B cell (primary cell): Measurements from ENCODE around the gene RPL10A. TPM values are rescaled to one million over a fixed set of nuclear protein-coding genes. Genes with fewer than 3 reads are reported as not detected.

Source experiments
- ATAC-seq: fragments of 200-7000 bp; cut with Tn5 transposase; one replicate; pipeline ENCODE4 v1.10.0; 2021; ENCODE audit warnings: low read depth, mild to moderate bottlenecking, moderate number of reproducible peaks, moderate library complexity
- CTCF ChIA-PET: fragments of 350-600 bp; sonication (Branson Sonifier 250); formaldehyde crosslinking; loops from one replicate; lab custom pipeline; 2021; ENCODE audit warnings: antibody characterized with exemption, inconsistent platforms; lab: Charles Lee
- POLR2A ChIA-PET: fragments of 350-600 bp; sonication (Branson Sonifier 250); formaldehyde crosslinking; loops from one replicate; lab custom pipeline; 2021; ENCODE audit warnings: antibody characterized with exemption; lab: Charles Lee
- DNase-seq: peaks from one replicate; pipeline ENCODE4 v3.0.0; 2013
- H2AFZ ChIP-seq: 2 replicates; pipeline ENCODE4 v1.6.1; 2012; ENCODE audit warnings: mild to moderate bottlenecking, low read depth, low read length; ENCODE audit not compliant: insufficient read depth, poor library complexity, severe bottlenecking
- H3K27ac ChIP-seq, 2 donors: 1 replicate in 1 of 2; 2 replicates in 1 of 2; pipeline ENCODE4 v1.5.1; 2012 to 2013; ENCODE audit warnings: low read length in 2 of 2, mild to moderate bottlenecking in 2 of 2, moderate library complexity in 1 of 2
- H3K27me3 ChIP-seq, 4 experiments: fragments of 200-600 bp in 1 of 4; sonication (generic) in 1 of 4; replicated peaks in 1 of 4; 1 replicate in 2 of 4; 2 replicates in 2 of 4; pipeline versions ENCODE4 v1.6.1 to v1.7.0; 2013 to 2016; ENCODE audit warnings: low read length in 3 of 4, mild to moderate bottlenecking in 2 of 4, mixed read lengths in 1 of 4, moderate library complexity in 1 of 4; ENCODE audit not compliant: insufficient read depth in 4 of 4, control insufficient read depth in 3 of 4; ENCODE audit errors: control extremely low read depth in 1 of 4
- H3K36me3 ChIP-seq, 2 experiments: replicated peaks in 1 of 2; 1 replicate in 1 of 2; 2 replicates in 1 of 2; pipeline versions ENCODE4 v1.6.1 to v1.7.1; 2013; ENCODE audit warnings: low read length in 1 of 2; ENCODE audit not compliant: insufficient read depth in 2 of 2, control insufficient read depth in 1 of 2; ENCODE audit errors: control extremely low read depth in 1 of 2, extremely low read depth in 1 of 2
- H3K4me1 ChIP-seq, 2 donors: fragments of 200-600 bp in 1 of 2; sonication (generic) in 1 of 2; 1 replicate in 1 of 2; 2 replicates in 1 of 2; pipeline versions ENCODE4 v1.5.1 to v1.6.1; 2013 to 2017; ENCODE audit warnings: low read length in 2 of 2; ENCODE audit not compliant: control insufficient read depth in 2 of 2, insufficient read depth in 2 of 2
- H3K4me2 ChIP-seq: replicated peaks from 2 replicates; pipeline ENCODE3; 2012; ENCODE audit warnings: mild to moderate bottlenecking, low read depth, low read length; ENCODE audit not compliant: poor library complexity, severe bottlenecking
- H3K4me3 ChIP-seq, 5 experiments: fragments of 200-600 bp in 1 of 5; sonication (generic) in 1 of 5; 1 replicate in 3 of 5; 2 replicates in 2 of 5; pipeline versions ENCODE4 v1.5.1 to v1.7.0; 2011 to 2016; ENCODE audit warnings: low read length in 4 of 5, mild to moderate bottlenecking in 4 of 5, low read depth in 2 of 5, control low read depth in 1 of 5, moderate library complexity in 1 of 5; ENCODE audit not compliant: insufficient read depth in 1 of 5; ENCODE audit errors: control extremely low read depth in 1 of 5, extremely low read depth in 1 of 5
- H3K79me2 ChIP-seq: fragments of 200-600 bp; sonication (generic); one replicate; pipeline ENCODE4 v1.6.0; 2016; ENCODE audit warnings: low read length; ENCODE audit not compliant: control insufficient read depth, insufficient read depth
- H3K9ac ChIP-seq: fragments of 200-600 bp; sonication (generic); 2 replicates; pipeline ENCODE4 v1.6.1; 2017; ENCODE audit warnings: mild to moderate bottlenecking, low read length, moderate library complexity
- H3K9me3 ChIP-seq, 3 donors: one replicate each; pipeline versions ENCODE4 v1.6.1 to v1.7.1; 2013; ENCODE audit warnings: low read length in 2 of 3; ENCODE audit not compliant: control insufficient read depth in 2 of 3, insufficient read depth in 1 of 3; ENCODE audit errors: control extremely low read depth in 1 of 3
- H4K20me1 ChIP-seq: 2 replicates; pipeline ENCODE4 v1.6.0; 2012; ENCODE audit warnings: mild to moderate bottlenecking, low read length; ENCODE audit not compliant: insufficient read depth, control insufficient read depth, poor library complexity, severe bottlenecking
- H3K27ac Mint-ChIP-seq: one replicate; pipeline ENCODE4 v1.8.0; 2021; ENCODE audit warnings: mixed read lengths
- H3K27me3 Mint-ChIP-seq: one replicate; pipeline ENCODE4 v1.8.0; 2021; ENCODE audit warnings: mixed read lengths
- H3K4me1 Mint-ChIP-seq: one replicate; pipeline ENCODE4 v1.8.0; 2021; ENCODE audit warnings: mixed read lengths
- H3K4me3 Mint-ChIP-seq: one replicate; pipeline ENCODE4 v1.8.0; 2021; ENCODE audit warnings: mixed read lengths
- H3K9me3 Mint-ChIP-seq: one replicate; pipeline ENCODE4 v1.8.0; 2022; ENCODE audit warnings: mixed read lengths; ENCODE audit not compliant: insufficient read depth
- EZH2 ChIP-seq: IDR thresholded peaks from 2 replicates; pipeline ENCODE4 v1.6.1; 2012; ENCODE audit warnings: borderline replicate concordance, low read depth, mild to moderate bottlenecking, moderate library complexity, low read length; ENCODE audit not compliant: insufficient read depth, poor library complexity, severe bottlenecking
- WGBS: methylation state at CpG from one replicate; pipeline ENCODE4 v1.1.5; 2013; ENCODE audit warnings: missing lambda C conversion rate; ENCODE audit not compliant: insufficient coverage; 5-methylcytosine and 5-hydroxymethylcytosine counted together
- intact Hi-C: fragments of 100-400 bp; cut with micrococcal nuclease; formaldehyde crosslinking; loops from one replicate; pipeline ENCODE4 v1.10.0; 2022
- polyA plus RNA-seq: library from polyadenylated mRNA; depleted of rRNA; stranded (reverse); fragments of >200 nt; gene quantifications from 2 replicates; pipeline ENCODE4 v1.2.3, GENCODE V29; 2012
- total RNA-seq, 2 donors: library from RNA; stranded (reverse); fragments of 120-200 nt in 1 of 2; gene quantifications; 1 replicate in 1 of 2; 2 replicates in 1 of 2; pipeline versions ENCODE4 v1.2.3 to v1.2.4, GENCODE V29; 2013 to 2022
- TF ChIP-seq, protein P1 (sequence below): fragments of 200-600 bp; IDR thresholded peaks from one replicate; pipeline ENCODE4 v1.8.0; 2022; ENCODE audit warnings: antibody characterized with exemption, mild to moderate bottlenecking

The RPL10A gene
- total and polyA plus RNA-seq, 2 donors (not counting 1 experiment from before 2014, with no cell fraction given): 1,687 to 3,150 TPM

DNA sequence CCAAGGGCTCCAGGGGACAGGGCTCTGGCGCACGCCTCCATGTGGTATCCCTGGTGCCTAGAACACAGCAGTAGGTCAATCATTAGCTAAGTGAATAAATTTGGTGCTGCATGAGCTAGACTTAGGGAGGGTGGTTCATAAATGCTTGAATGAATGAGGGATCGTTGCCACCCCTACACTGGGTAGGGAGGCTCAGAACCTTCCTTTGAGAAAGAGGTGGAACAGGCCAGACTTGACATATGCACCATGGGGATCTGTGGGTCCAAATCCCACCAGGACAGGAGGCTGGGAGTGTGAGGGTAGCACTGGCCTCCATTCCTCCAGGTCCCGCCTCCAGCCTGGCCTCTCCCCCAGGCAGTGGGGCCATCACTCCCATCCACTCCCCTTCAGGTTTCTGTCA is 14.9 kb downstream of the RPL10A start:
- no peak overlapping the region for H3K27ac ChIP-seq
- no peak for TF ChIP-seq EZH2
- TF ChIP-seq, protein P1, sequence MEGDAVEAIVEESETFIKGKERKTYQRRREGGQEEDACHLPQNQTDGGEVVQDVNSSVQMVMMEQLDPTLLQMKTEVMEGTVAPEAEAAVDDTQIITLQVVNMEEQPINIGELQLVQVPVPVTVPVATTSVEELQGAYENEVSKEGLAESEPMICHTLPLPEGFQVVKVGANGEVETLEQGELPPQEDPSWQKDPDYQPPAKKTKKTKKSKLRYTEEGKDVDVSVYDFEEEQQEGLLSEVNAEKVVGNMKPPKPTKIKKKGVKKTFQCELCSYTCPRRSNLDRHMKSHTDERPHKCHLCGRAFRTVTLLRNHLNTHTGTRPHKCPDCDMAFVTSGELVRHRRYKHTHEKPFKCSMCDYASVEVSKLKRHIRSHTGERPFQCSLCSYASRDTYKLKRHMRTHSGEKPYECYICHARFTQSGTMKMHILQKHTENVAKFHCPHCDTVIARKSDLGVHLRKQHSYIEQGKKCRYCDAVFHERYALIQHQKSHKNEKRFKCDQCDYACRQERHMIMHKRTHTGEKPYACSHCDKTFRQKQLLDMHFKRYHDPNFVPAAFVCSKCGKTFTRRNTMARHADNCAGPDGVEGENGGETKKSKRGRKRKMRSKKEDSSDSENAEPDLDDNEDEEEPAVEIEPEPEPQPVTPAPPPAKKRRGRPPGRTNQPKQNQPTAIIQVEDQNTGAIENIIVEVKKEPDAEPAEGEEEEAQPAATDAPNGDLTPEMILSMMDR: no peak
- ATAC-seq: no peak
- no peak overlapping the region for H2AFZ ChIP-seq
- H3K36me3 ChIP-seq: no peaks in the 10 kb centered on the region
- H3K27me3 ChIP-seq: no peaks in the 10 kb centered on the region
- H3K79me2 ChIP-seq: no peaks in the 10 kb centered on the region
- Mint-ChIP-seq H3K27me3 (no peaks in the 10 kb centered on the region), H3K27ac (no peak overlapping the region), H3K4me3 (no peak overlapping the region), H3K9me3 (no peaks in the 10 kb centered on the region), H3K4me1 (no peaks in the 10 kb centered on the region)
- intact Hi-C loops: no loop called here
- H3K4me1 ChIP-seq: no peaks in the 10 kb centered on the region
- 96% methylated on average over 4 of the region's 4 CpGs for WGBS
- no peak overlapping the region for H3K9ac ChIP-seq
- ChIA-PET CTCF (interaction anchor here (0.6 to 1.4 kb wide), 2 partner anchors 68 to 187 kb away, joined by 3 to 4 read pairs; no protein-coding TSS in a partner anchor), POLR2A (no interaction called here)
- H3K4me3 ChIP-seq: no peak overlapping the region
- H3K4me2 ChIP-seq: no peak overlapping the region
- DNase-seq: no peak
- H4K20me1 ChIP-seq: no peaks in the 10 kb centered on the region
- no peaks in the 10 kb centered on the region for H3K9me3 ChIP-seq

DNA sequence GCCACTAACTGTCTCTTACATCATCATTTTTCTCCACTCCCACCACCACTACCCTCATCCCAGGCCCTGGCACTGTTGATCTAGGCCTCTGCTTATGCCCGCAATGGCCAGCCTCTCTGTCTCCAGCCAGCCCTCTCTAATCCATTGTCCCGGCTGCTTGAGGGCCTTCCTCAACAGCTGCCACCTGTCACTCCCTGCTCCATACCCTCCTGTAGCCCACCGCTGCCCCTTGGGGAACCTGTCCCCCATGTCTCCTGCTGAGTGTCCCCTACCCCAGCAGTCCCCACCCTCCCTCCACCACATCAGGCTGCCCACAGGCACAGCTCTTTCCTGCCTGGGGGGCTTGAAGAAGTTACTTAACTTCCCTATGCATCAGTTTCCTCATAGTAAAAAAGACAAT is 15.3 kb downstream of the RPL10A start:
- no peak for DNase-seq
- no peak overlapping the region for H3K4me3 Mint-ChIP-seq

More for the DNA sequence above, 15.3 kb downstream of the RPL10A start:
- Mint-ChIP-seq H3K27ac (no peak overlapping the region), H3K9me3 (no peaks in the 10 kb centered on the region), H3K4me1 (no peaks in the 10 kb centered on the region), H3K27me3 (no peaks in the 10 kb centered on the region)
- H3K9ac ChIP-seq: no peak overlapping the region
- H3K79me2 ChIP-seq: no peaks in the 10 kb centered on the region
- no peak for ATAC-seq
- TF ChIP-seq, protein P1: no peak
- TF ChIP-seq EZH2: no peak
- no peak overlapping the region for H2AFZ ChIP-seq
- WGBS: 94% methylated on average over 2 of the region's 3 CpGs
- no peaks in the 10 kb centered on the region for H4K20me1 ChIP-seq
- no peaks in the 10 kb centered on the region for H3K36me3 ChIP-seq
- intact Hi-C loops: no loop called here
- no peak overlapping the region for H3K27ac ChIP-seq
- CTCF ChIA-PET: interaction anchor here (0.6 kb wide), 1 partner anchor 68 kb away, joined by 4 read pairs; no protein-coding TSS in a partner anchor
- no peak overlapping the region for H3K4me3 ChIP-seq
- no peaks in the 10 kb centered on the region for H3K27me3 ChIP-seq
- no peaks in the 10 kb centered on the region for H3K9me3 ChIP-seq
- H3K4me1 ChIP-seq: no peaks in the 10 kb centered on the region
- POLR2A ChIA-PET: no interaction called here
- no peak overlapping the region for H3K4me2 ChIP-seq
